ENCODE results near the gene DDX20. TPM values are rescaled to one million over a fixed set of nuclear protein-coding genes. Genes with fewer than 3 reads are reported as not detected.

DDX20 gene
- 22.4 and 31.0 TPM in 2 replicates for total RNA-seq (2014; rRNA removed; shearing (Covaris generic); ENCODE audit: low replicate concordance)

- peak within 1 kb of the TSS; percentile 98 for H3K4me3 ChIP-seq
- no peaks in the 10 kb centered on the region for H3K9me3 ChIP-seq
- no peaks in the 10 kb centered on the region for H3K27me3 ChIP-seq
- peak; percentile 94 for DNase-seq
- H3K36me3 ChIP-seq = peaks cover 29% of the 10 kb centered on the region
Observed at GRCh38 chr1:111755331-111756123, at the start of gene DDX20. Gene DDX20 (plus strand): TSS chr1:111755901. CDS start chr1:111755925, 24 bp downstream.

DNA sequence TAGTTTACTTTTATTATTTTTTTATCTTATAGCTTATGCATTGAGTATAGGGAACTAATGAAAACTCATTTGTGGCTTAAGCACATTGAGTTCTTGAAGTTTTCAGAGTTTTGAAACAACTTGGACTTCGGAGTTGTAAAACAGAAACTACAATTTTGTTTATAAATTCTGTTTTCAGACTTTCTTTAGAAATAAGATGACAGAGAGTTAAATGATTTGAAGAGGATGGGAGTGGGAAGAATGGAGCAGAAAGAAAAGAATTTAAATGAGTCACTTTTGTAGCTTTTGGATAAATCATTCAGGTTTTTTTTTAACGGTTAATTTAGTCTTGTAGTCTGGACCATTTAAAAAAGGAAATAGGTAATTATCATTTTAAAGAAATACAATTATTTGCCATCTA, 48.8 kb upstream of the DDX20 start:
- no peak overlapping the region for H3K4me3 ChIP-seq
- DNase-seq = no peak
- peaks cover 22% of the 10 kb centered on the region for H3K36me3 ChIP-seq
- no peaks in the 10 kb centered on the region for H3K27me3 ChIP-seq
- H3K9me3 ChIP-seq = no peaks in the 10 kb centered on the region

DNA sequence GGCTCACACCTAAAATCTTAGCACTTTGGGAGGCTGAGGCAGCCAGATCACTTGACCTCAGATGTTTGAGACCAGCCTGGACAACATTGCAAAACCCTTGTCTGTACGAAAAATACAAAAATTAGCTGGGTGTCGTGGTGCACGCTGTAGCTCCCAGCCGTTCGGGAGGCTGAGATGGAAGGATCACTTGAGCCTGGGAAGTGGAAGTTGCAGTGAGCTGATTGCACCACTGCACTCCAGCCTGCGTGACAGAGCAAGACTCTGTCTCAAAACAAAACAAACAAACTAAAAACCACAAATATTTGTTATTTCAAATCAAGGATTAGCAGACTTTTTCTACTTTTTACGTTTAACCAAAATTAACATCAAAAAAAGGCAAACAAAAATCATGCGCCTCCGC, 47.8 kb upstream of the DDX20 start:
- peaks cover 22% of the 10 kb centered on the region for H3K36me3 ChIP-seq
- no peak overlapping the region for H3K4me3 ChIP-seq
- H3K27me3 ChIP-seq = no peaks in the 10 kb centered on the region
- no peak for DNase-seq
- H3K9me3 ChIP-seq = no peaks in the 10 kb centered on the region

DNA sequence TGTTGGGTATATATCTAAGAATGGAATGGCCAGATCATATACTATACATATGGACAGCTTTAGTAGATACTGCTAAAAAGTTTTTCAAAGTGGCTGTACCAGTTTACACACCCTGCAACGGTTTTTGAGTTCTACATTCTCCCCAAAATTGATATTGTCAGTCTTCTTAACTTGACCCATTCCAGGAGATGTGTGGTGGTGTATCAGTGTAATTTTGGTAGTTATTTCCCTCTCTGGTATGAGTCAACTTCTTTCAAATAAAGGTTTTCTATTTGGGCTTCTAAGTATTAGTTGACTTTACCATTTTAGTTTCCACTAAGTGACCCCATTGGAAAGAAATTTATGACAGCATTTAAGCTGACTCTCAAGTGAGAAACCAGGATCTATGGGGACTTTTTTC, 45.7 kb upstream of the DDX20 start:
- no peaks in the 10 kb centered on the region for H3K27me3 ChIP-seq
- no peaks in the 10 kb centered on the region for H3K9me3 ChIP-seq
- peaks cover 15% of the 10 kb centered on the region for H3K36me3 ChIP-seq
- no peak overlapping the region for H3K4me3 ChIP-seq
- DNase-seq = no peak

DNA sequence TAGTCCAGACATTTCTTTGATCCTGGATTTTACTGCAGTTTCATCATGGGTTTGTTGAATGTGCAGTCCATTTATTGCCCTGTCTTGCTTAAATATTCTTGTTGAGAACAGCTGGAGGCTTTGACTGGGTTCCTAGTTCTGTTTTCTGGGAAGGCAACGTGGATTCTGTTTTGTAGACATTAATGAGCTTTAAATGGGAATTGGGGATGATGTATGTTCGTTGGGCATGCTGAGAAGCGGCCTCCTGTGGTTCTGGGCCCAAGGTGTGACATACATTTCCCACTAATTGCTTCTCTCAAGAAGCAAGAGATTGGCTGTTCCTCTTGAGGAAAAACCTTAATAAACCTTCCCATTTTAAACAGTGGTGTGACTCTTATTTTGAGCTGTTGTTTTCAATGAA, 39.4 kb upstream of the DDX20 start:
- H3K9me3 ChIP-seq = no peaks in the 10 kb centered on the region
- DNase-seq = no peak
- no peak overlapping the region for H3K4me3 ChIP-seq
- H3K27me3 ChIP-seq = no peaks in the 10 kb centered on the region
- peaks cover 8% of the 10 kb centered on the region; the same call in 1 of the 2 replicates for H3K36me3 ChIP-seq

DNA sequence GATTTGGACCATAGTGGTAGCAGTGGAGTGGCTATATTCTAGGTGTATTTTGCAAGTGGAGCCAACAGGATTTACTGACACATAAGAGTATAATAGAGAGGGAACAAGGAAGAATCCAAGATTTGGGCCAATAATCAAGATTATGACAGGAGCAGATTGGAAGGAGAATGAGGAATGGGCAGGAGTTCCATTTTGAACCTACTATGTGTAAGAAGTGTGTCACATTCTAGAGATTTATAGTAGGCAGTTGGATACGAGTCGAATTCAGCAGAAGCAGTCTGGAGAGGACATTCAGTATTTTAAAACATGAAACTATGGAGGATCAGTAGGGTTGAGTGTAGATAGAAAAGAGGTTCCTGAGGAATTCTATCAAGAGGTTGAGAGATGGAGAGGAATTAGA, 38.3 kb upstream of the DDX20 start:
- H3K36me3 ChIP-seq = peaks cover 7% of the 10 kb centered on the region; the same call in 1 of the 2 replicates
- no peak overlapping the region for H3K4me3 ChIP-seq
- DNase-seq = no peak
- H3K9me3 ChIP-seq = no peaks in the 10 kb centered on the region
- no peaks in the 10 kb centered on the region for H3K27me3 ChIP-seq

DNA sequence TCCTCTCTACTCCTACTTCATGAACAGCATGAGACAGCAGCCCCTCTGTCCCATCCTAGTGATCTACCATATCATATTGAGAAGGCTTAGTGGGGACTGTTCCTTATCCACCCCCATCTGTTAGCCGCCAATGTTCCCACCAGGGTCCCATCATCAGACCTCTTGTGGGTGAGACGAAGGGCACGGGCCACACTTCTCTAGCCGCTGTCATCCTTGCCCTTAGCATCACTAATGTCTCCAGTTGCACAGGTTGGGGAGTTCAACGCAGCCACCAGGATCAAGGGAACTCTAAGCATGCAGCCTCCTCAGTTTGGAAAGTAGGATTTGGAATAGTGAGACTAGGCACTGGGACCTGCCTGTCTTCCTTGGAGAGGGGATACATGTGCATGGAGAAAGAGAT, 36.6 kb upstream of the DDX20 start:
- Histone ChIP-seq H3K27me3 (no peaks in the 10 kb centered on the region), H3K4me3 (no peak overlapping the region), H3K36me3 (peaks cover 7% of the 10 kb centered on the region; the same call in 1 of the 2 replicates), H3K9me3 (no peaks in the 10 kb centered on the region; the same call in 1 of the 2 replicates)
- DNase-seq = no peak

GRCh38 chr1:111719674-111720132, 36.0 kb upstream of the DDX20 start:
- DNase-seq = no peak
- Histone ChIP-seq H3K27me3 (no peaks in the 10 kb centered on the region), H3K4me3 (no peak overlapping the region), H3K36me3 (peaks cover 7% of the 10 kb centered on the region; the same call in 1 of the 2 replicates), H3K9me3 (no peaks in the 10 kb centered on the region; the same call in 1 of the 2 replicates)

- H3K9me3 ChIP-seq = no peaks in the 10 kb centered on the region; the same call in 1 of the 2 replicates
- DNase-seq = no peak
- no peak overlapping the region for H3K4me3 ChIP-seq
- peaks cover 3% of the 10 kb centered on the region; the same call in 1 of the 2 replicates for H3K36me3 ChIP-seq
- no peaks in the 10 kb centered on the region for H3K27me3 ChIP-seq
Observed at GRCh38 chr1:111720274-111720976, 35.3 kb upstream of the DDX20 start.

- no peak overlapping the region for H3K4me3 ChIP-seq
- H3K27me3 ChIP-seq = no peaks in the 10 kb centered on the region
- H3K36me3 ChIP-seq = no peaks in the 10 kb centered on the region
- no peaks in the 10 kb centered on the region; the same call in 1 of the 2 replicates for H3K9me3 ChIP-seq
- DNase-seq = no peak
Observed at GRCh38 chr1:111720977-111721786, 34.5 kb upstream of the DDX20 start.

DNA sequence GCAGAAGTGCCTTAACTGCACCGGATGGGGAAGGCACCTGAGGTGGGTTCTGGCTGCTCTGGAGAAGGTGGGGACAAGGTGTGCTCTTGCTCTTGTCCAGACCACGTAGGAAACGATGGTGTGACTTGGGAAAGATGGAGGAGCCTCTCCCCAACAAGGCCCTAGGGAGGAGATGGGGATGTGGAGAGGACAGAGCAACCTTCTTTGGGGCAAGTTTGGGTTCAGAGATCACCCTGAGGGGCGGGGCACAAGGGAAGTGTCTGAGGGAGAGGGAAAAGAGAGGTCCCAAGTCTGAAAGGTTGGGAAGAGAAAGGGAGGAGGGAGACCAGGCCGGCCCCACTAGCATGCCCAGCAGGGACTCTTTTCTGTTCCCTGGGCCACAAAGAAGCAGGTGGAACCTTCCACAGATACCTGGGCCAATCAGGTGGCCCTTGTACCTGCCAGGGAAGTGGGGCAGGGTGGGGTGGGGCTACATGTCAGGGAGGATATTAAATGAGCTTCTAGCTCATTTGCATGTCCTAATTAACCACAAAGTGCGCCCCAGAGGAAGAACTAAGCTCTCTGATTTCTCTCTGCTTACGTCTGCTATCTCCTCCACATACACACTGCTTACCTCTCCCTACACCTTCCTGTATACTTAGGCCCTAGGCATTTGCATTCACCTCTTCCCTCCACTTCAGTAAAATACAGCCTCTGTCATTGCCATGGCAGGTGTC, 32.5 kb upstream of the DDX20 start:
- H3K27me3 ChIP-seq = no peaks in the 10 kb centered on the region
- no peak for DNase-seq
- H3K36me3 ChIP-seq = no peaks in the 10 kb centered on the region
- no peaks in the 10 kb centered on the region; the same call in 1 of the 2 replicates for H3K9me3 ChIP-seq
- H3K4me3 ChIP-seq = no peak overlapping the region

DNA sequence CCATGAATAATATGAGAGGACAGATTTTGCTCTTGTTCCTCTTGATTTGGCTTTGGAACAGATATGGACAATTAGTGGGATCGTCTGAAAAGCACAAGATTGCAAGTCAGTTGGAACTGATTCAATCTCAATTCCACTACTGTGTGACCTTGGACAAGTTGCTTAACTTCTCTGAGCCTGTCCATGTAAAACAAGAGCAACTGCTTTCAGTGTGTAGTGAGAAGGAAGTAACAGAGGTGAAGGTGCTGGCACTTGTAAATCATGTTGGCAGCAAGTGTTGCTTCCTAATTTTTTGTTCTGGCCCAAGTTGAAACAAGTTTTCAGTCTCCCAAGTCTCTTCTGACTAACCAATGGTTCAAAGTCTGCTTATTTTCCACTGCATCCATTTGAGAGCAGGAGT, 31.8 kb upstream of the DDX20 start:
- Histone ChIP-seq H3K36me3 (no peaks in the 10 kb centered on the region), H3K9me3 (no peaks in the 10 kb centered on the region; the same call in 1 of the 2 replicates), H3K27me3 (no peaks in the 10 kb centered on the region), H3K4me3 (no peak overlapping the region)
- DNase-seq = no peak

DNA sequence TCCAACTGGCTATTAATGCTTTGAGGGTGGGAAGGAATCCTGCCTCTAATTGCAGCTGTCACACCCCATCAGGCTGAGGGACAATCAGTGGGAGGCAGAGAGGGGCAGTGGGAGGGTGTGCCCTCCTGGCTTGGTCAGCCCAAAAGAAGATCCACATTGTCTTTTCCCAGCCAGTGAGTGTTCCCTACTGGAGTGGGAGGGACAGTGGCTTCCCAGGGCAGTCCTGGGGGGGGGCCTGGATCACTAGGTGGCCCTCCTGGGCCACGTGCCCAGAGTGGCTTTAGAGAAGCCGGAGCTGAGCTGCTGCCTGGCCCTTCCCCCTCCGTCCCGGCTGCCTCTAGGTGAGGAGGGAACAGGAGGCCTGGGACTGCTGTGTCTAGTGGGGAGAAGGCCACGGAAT, 30.5 kb upstream of the DDX20 start:
- no peak overlapping the region for H3K4me3 ChIP-seq

GRCh38 chr1:111727056-111727455, 28.6 kb upstream of the DDX20 start:
- no peaks in the 10 kb centered on the region for H3K36me3 ChIP-seq
- no peaks in the 10 kb centered on the region; the same call in 1 of the 2 replicates for H3K9me3 ChIP-seq
- H3K4me3 ChIP-seq = no peak overlapping the region
- DNase-seq = no peak
- H3K27me3 ChIP-seq = no peaks in the 10 kb centered on the region

More for the DNA sequence above, 30.5 kb upstream of the DDX20 start:
- H3K36me3 ChIP-seq = no peaks in the 10 kb centered on the region
- H3K9me3 ChIP-seq = no peaks in the 10 kb centered on the region; the same call in 1 of the 2 replicates
- DNase-seq = no peak
- H3K27me3 ChIP-seq = no peaks in the 10 kb centered on the region

GRCh38 chr1:111729271-111729921, 26.3 kb upstream of the DDX20 start:
- DNase-seq = no peak
- Histone ChIP-seq H3K36me3 (no peaks in the 10 kb centered on the region), H3K9me3 (no peaks in the 10 kb centered on the region), H3K4me3 (no peak overlapping the region), H3K27me3 (no peaks in the 10 kb centered on the region)
